Measurements from ENCODE around the gene ARFGAP1.
A peak's percentile ranks its signal among the peaks of the same experiment; 100 is the strongest.

ARFGAP1 gene

DNA sequence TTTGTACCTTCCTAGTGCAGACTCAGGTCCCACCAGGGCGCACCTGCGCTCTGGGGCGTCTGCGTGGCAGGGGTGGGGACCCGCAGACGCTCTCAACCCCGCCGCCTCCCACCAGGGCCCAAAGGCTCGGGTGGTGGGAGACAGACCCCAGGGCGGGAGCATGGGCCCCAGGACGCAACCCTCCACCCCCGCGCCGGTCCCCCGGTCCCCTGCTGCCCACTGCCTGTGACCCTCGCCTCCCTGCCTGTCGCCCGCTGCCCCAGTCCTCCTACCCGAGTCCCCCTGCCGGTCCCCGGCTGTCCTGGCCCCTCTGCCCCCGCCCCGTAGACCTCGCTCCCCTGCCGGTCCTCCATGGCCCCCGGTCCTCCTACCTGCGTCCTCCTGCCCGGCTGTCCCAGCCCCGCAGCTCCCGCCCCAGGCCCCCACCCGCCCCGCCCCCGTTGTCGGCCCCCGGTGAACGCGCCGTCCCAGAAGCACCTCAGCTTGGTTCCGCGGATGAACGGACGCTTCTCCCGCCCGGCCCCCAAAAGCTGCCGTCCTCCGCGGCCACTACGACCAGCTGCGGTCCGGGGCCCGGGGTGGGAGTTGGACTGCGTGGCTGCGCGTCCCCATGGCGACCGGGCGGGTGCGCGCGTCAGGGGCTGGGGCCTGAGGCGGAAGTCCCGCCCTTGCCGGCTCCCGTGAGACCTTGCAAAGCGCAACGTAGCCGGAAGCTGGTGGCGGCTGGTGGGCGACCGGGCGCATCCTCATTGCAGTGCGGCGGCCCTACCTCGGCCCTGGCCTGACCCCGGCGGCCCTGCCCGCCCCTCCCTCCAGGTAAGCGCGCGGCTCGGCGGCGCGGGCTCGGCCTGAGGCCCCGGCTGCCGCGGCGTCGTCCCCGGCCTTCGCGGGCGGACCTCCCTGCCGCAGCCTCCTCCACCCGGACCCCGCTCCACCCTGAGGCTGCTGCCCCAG, at the start of gene ARFGAP1:
ARFGAP1 (plus strand) TSS at position 709 of the 954 bp plus-strand sequence. CDS start 2,768 bp downstream, outside the sequence.
- H3K4me1 ChIP-seq (ENCODE audit: insufficient read depth, insufficient read length) = peaks cover 28% of the 10 kb centered on the region
- H3K36me3 ChIP-seq (ENCODE audit: insufficient read depth, insufficient read length, low read length) = peaks cover 48% of the 10 kb centered on the region
- TF ChIP-seq YY1 (IDR thresholded peaks at IDR 0.05; ENCODE audit: insufficient read depth, insufficient read length) (no peak), SUZ12 (IDR thresholded peaks at IDR 0.05; ENCODE audit: extremely low read depth, insufficient read depth, insufficient read length) (no peak), ZNF274 (IDR thresholded peaks at IDR 0.05; ENCODE audit: low read depth, low read length) (no peak)
- H3K9me3 ChIP-seq (ENCODE audit: insufficient read depth, low read length) = no peaks in the 10 kb centered on the region
- peak; percentile 90 for DNase-seq (ENCODE audit: low read depth, low spot score)
- H3K27me3 ChIP-seq (ENCODE audit: insufficient read depth, insufficient read length) = no peaks in the 10 kb centered on the region
- peak within 1 kb of the TSS; percentile 90 for H3K4me3 ChIP-seq (ENCODE audit: insufficient read length, low read depth)
- H3K9ac ChIP-seq (ENCODE audit: insufficient read length, low read depth) = peak within 1 kb of the TSS; percentile 91

DNA sequence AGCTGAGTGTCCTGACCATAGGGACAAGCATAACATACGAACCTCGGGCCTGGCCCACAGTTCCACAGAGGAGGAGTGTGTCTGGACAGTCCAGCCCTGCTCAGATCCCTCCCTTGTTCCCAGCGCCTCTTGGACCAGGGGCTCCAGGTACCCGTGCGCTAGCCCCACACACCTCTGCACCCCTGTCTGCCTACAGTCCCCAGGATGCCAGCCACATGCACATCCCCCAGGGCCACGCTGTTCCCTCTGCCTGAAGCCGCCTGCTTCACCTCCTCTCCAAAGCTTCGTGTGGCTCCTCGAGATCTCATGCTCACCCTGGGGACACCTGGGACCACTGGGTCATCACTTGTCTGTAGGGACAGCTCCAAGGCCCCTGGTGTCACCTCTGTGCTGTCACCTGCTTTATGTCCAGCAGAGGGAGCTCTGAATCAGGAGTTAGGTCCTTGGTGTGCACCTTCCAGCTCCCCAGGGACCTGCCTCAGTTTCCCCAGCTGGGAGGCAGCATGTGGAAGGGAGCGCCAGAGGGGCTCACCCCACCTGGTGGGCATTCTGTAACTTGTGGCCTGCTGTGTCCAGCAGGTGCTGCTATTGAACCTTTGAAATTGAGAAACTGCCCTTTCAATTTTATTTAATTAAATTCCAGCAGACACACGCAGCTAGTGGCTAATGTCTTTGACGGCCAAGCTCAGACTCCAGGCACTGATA, 49.3 kb upstream of the ARFGAP1 start:
- H3K4me1 ChIP-seq (ENCODE audit: insufficient read depth, insufficient read length) = peaks cover 17% of the 10 kb centered on the region
- no peaks in the 10 kb centered on the region for H3K36me3 ChIP-seq (ENCODE audit: insufficient read depth, insufficient read length, low read length)
- H3K27me3 ChIP-seq (ENCODE audit: insufficient read depth, insufficient read length) = peaks cover 3% of the 10 kb centered on the region
- H3K9me3 ChIP-seq (ENCODE audit: insufficient read depth, low read length) = no peaks in the 10 kb centered on the region
- TF ChIP-seq ZNF274 (IDR thresholded peaks at IDR 0.05; ENCODE audit: low read depth, low read length) = no peak
- no peak for TF ChIP-seq SUZ12 (IDR thresholded peaks at IDR 0.05; ENCODE audit: extremely low read depth, insufficient read depth, insufficient read length)
- no peak for TF ChIP-seq YY1 (IDR thresholded peaks at IDR 0.05; ENCODE audit: insufficient read depth, insufficient read length)
- no peak overlapping the region for H3K4me3 ChIP-seq (ENCODE audit: insufficient read length, low read depth)
- H3K9ac ChIP-seq (ENCODE audit: insufficient read length, low read depth) = no peak overlapping the region
- no peak for DNase-seq (ENCODE audit: low read depth, low spot score)

DNA sequence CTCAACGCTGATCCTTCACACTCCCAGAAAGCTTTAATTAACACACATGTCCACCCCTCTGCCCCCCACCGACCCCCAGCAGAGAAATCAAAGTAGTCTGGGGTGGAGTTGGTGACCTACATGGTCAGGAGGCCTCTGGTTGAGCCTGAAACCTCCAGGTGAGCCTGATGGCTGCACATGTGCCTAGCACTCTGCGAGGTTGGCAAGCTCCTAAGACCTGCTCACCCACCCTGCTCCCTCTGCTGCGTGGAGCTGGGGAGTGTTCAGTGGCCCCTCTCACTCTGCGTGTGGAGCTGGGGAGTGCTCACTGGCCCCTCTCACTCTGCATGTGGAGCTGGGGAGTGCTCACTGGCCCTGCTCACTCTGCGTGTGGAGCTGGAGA, 48.8 kb upstream of the ARFGAP1 start:
- Histone ChIP-seq H3K9ac (ENCODE audit: insufficient read length, low read depth) (peak overlapping the region; percentile 57), H3K9me3 (ENCODE audit: insufficient read depth, low read length) (no peaks in the 10 kb centered on the region), H3K36me3 (ENCODE audit: insufficient read depth, insufficient read length, low read length) (no peaks in the 10 kb centered on the region), H3K4me3 (ENCODE audit: insufficient read length, low read depth) (no peak overlapping the region), H3K4me1 (ENCODE audit: insufficient read depth, insufficient read length) (peaks cover 17% of the 10 kb centered on the region), H3K27me3 (ENCODE audit: insufficient read depth, insufficient read length) (peaks cover 3% of the 10 kb centered on the region)
- no peak for DNase-seq (ENCODE audit: low read depth, low spot score)
- TF ChIP-seq SUZ12 (IDR thresholded peaks at IDR 0.05; ENCODE audit: extremely low read depth, insufficient read depth, insufficient read length) = no peak
- TF ChIP-seq YY1 (IDR thresholded peaks at IDR 0.05; ENCODE audit: insufficient read depth, insufficient read length) = no peak

DNA sequence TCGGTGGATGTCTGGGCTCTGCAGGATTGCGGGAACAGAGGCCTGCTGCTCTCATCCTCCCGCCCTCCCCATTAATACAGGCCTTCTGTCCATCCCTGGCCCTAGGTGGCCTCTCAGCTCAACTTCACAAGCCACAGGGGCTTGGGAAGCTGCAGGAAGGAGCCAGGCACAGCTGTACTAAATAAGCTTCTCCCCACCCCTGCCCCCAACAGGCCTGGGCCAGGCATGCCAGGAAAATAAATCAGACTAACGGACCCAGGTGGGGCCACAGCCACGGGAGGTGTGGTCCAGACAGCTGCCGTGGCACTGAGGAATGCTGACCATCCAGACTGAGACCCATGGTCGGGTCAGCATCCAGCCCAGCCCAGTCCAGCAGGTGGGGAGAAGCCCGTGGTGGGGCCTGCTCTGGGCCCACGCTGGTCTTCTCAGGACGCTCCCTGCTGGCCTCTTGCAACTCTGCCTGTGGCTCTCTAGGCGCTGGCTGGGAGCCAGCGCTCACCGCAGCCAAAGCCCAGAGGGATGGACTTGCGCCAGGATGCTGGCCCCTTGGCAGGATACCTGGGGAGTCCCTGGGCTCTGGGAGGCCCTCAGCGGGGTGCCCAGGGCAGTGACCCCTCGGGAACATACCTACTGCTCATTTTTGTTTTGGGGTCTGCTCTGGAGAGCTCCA, 48.1 kb upstream of the ARFGAP1 start:
- Histone ChIP-seq H3K4me3 (ENCODE audit: insufficient read length, low read depth) (no peak overlapping the region), H3K27me3 (ENCODE audit: insufficient read depth, insufficient read length) (peaks cover 3% of the 10 kb centered on the region), H3K4me1 (ENCODE audit: insufficient read depth, insufficient read length) (peaks cover 23% of the 10 kb centered on the region), H3K9me3 (ENCODE audit: insufficient read depth, low read length) (no peaks in the 10 kb centered on the region), H3K36me3 (ENCODE audit: insufficient read depth, insufficient read length, low read length) (no peaks in the 10 kb centered on the region), H3K9ac (ENCODE audit: insufficient read length, low read depth) (peak overlapping the region; percentile 57)
- TF ChIP-seq YY1 (IDR thresholded peaks at IDR 0.05; ENCODE audit: insufficient read depth, insufficient read length) (no peak), SUZ12 (IDR thresholded peaks at IDR 0.05; ENCODE audit: extremely low read depth, insufficient read depth, insufficient read length) (no peak), ZNF274 (IDR thresholded peaks at IDR 0.05; ENCODE audit: low read depth, low read length) (no peak)
- DNase-seq (ENCODE audit: low read depth, low spot score) = no peak

DNA sequence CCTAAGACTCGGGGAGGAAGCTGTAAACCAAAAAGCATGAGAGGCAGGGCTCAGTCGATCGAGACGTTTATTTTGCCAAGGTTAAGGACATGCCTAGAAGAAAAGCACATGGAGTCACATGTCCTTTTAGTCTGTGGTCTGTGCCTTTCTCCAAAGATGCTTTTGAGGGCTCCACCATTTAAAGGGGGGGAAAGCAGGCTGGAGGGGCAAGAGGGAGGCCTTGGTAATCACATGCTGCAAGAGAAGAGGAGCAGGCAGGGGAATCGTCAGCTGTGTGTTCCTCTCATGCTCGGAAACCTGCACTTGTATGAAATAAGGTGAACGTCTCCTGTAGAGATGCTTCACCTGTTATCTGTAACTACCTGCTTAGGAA, 47.5 kb upstream of the ARFGAP1 start:
- no peak for DNase-seq (ENCODE audit: low read depth, low spot score)
- Histone ChIP-seq H3K36me3 (ENCODE audit: insufficient read depth, insufficient read length, low read length) (no peaks in the 10 kb centered on the region), H3K4me3 (ENCODE audit: insufficient read length, low read depth) (no peak overlapping the region), H3K9ac (ENCODE audit: insufficient read length, low read depth) (no peak overlapping the region), H3K27me3 (ENCODE audit: insufficient read depth, insufficient read length) (peaks cover 3% of the 10 kb centered on the region), H3K9me3 (ENCODE audit: insufficient read depth, low read length) (no peaks in the 10 kb centered on the region), H3K4me1 (ENCODE audit: insufficient read depth, insufficient read length) (peaks cover 26% of the 10 kb centered on the region)
- TF ChIP-seq ZNF274 (IDR thresholded peaks at IDR 0.05; ENCODE audit: low read depth, low read length) = no peak

DNA sequence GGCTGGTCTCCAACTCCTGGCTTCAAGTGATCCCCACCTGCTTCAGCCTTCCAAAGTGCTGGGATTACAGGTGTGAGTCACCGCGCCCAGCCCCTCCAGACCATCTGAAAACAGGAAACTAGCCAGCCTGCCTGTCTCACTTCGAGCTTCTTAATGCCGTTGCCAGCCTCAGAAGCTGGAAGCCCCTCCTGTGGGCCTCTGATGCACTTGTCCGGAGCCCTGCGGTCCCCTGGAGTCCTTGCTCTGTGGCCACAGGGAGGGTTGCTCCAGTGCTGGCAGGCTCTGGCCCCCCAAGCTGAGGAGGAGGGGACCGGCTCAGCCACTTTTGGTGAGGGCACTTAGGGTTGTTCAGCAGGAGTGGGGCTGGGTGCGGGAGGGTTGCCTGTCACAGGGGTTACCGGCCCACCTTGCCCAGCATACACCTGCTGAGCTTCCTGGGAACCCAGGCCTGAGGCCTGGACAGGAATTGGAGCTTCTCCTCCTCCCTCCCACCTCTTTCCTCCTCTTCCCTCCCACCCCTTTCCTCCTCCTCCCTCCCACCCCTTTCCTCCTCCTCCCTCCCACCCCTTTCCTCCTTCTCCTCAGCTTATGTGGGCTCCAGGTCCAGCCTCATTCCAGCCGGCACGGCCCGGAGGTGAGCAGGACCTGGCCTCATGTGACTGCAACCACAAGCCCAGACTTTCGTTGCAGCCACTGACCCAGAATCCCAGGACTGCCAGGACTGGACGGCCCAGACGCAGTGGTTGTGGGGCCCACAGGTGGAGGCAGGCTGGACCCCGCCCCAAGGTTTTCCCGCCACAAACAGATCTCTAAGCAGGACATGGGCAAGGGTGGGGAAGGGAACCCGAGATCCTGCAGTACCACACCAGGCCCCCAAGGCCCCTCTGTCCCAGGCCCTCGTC, 46.3 kb upstream of the ARFGAP1 start:
- Histone ChIP-seq H3K4me3 (ENCODE audit: insufficient read length, low read depth) (no peak overlapping the region), H3K27me3 (ENCODE audit: insufficient read depth, insufficient read length) (peaks cover 3% of the 10 kb centered on the region), H3K9ac (ENCODE audit: insufficient read length, low read depth) (peak overlapping the region; percentile 12), H3K4me1 (ENCODE audit: insufficient read depth, insufficient read length) (peaks cover 33% of the 10 kb centered on the region), H3K36me3 (ENCODE audit: insufficient read depth, insufficient read length, low read length) (no peaks in the 10 kb centered on the region), H3K9me3 (ENCODE audit: insufficient read depth, low read length) (no peaks in the 10 kb centered on the region)
- DNase-seq (ENCODE audit: low read depth, low spot score) = no peak
- TF ChIP-seq ZNF274 (IDR thresholded peaks at IDR 0.05; ENCODE audit: low read depth, low read length) (no peak), SUZ12 (IDR thresholded peaks at IDR 0.05; ENCODE audit: extremely low read depth, insufficient read depth, insufficient read length) (no peak), YY1 (IDR thresholded peaks at IDR 0.05; ENCODE audit: insufficient read depth, insufficient read length) (no peak)

Data from NT2/D1 (cell line).